ENCODE measurements around the gene GCSH. TPM values are rescaled to one million over a fixed set of nuclear protein-coding genes. Genes with fewer than 3 reads are reported as not detected.

GCSH gene
- polyA plus RNA-seq, 1 donor from 2014 or later, result 81.8 TPM

GRCh38 chr16:81041696-81042095 lies 54.5 kb downstream of the GCSH start:
- Histone ChIP-seq H3K27me3 (ENCODE audit: insufficient read depth, low read depth, low read length) (no peaks in the 10 kb centered on the region), H3K4me3 (ENCODE audit: low read length) (no peak overlapping the region), H3F3A (ENCODE audit: insufficient read depth, low read length, poor library complexity, severe bottlenecking) (no peaks in the 10 kb centered on the region), H3K79me2 (replicated peaks; ENCODE audit: insufficient read depth, low read length) (peaks cover 40% of the 10 kb centered on the region), H3K9ac (ENCODE audit: low read length) (no peak overlapping the region), H3K9me3 (ENCODE audit: low read length) (no peaks in the 10 kb centered on the region), H2AFZ (ENCODE audit: low read depth, low read length) (no peak overlapping the region), H3K27ac (ENCODE audit: low read length) (no peak overlapping the region), H3K9me2 (ENCODE audit: insufficient read depth, low read length) (no peaks in the 10 kb centered on the region), H4K20me1 (ENCODE audit: insufficient read depth) (no peaks in the 10 kb centered on the region), H3K36me3 (ENCODE audit: insufficient read depth, low read length) (peaks cover 16% of the 10 kb centered on the region), H3K4me2 (ENCODE audit: low read length) (no peak overlapping the region)
- TF ChIP-seq REST (IDR thresholded peaks at IDR 0.05; ENCODE audit: borderline replicate concordance) (no peak), CTCF (IDR thresholded peaks at IDR 0.05; ENCODE audit: poor library complexity, severe bottlenecking) (no peak)

- no peaks in the 10 kb centered on the region for H3F3A ChIP-seq (ENCODE audit: insufficient read depth, low read length, poor library complexity, severe bottlenecking)
- H3K9ac ChIP-seq (ENCODE audit: low read length), result no peak overlapping the region
- H3K9me2 ChIP-seq (ENCODE audit: insufficient read depth, low read length), result no peaks in the 10 kb centered on the region
- no peak overlapping the region for H2AFZ ChIP-seq (ENCODE audit: low read depth, low read length)
- H4K20me1 ChIP-seq (ENCODE audit: insufficient read depth), result no peaks in the 10 kb centered on the region
- peaks cover 10% of the 10 kb centered on the region for H3K36me3 ChIP-seq (ENCODE audit: insufficient read depth, low read length)
- no peak overlapping the region for H3K27ac ChIP-seq (ENCODE audit: low read length)
- no peak overlapping the region for H3K4me3 ChIP-seq (ENCODE audit: low read length)
- H3K9me3 ChIP-seq (ENCODE audit: low read length), result no peaks in the 10 kb centered on the region
- no peaks in the 10 kb centered on the region for H3K27me3 ChIP-seq (ENCODE audit: insufficient read depth, low read depth, low read length)
- H3K79me2 ChIP-seq (replicated peaks; ENCODE audit: insufficient read depth, low read length), result peaks cover 45% of the 10 kb centered on the region
- TF ChIP-seq TAF1 (IDR thresholded peaks at IDR 0.05; ENCODE audit: low read depth) (no peak), REST (IDR thresholded peaks at IDR 0.05; ENCODE audit: borderline replicate concordance) (no peak), EP300 (conservative IDR thresholded peaks at IDR 0.05; ENCODE audit: poor library complexity, severe bottlenecking) (no peak), RAD21 (conservative IDR thresholded peaks at IDR 0.05) (no peak), CTCF (IDR thresholded peaks at IDR 0.05; ENCODE audit: poor library complexity, severe bottlenecking) (no peak), MXI1 (conservative IDR thresholded peaks at IDR 0.05; ENCODE audit: poor library complexity, severe bottlenecking) (no peak), POLR2AphosphoS5 (IDR thresholded peaks at IDR 0.05) (no peak), EZH2 (IDR thresholded peaks at IDR 0.05; ENCODE audit: borderline replicate concordance, insufficient read depth, low read length, poor library complexity, severe bottlenecking) (no peak), SMC3 (conservative IDR thresholded peaks at IDR 0.05; ENCODE audit: poor library complexity) (no peak)
- H3K4me2 ChIP-seq (ENCODE audit: low read length), result no peak overlapping the region
These were observed 55.4 kb downstream of the GCSH start for GRCh38 chr16:81040842-81041241.
